Activated naive CD8-positive, alpha-beta T cell treated with anti-CD3 and anti-CD28 coated beads for 36 hours (primary cell): ENCODE results near the gene TCP10L. TPM values are rescaled to one million over a fixed set of nuclear protein-coding genes. Genes with fewer than 3 reads are reported as not detected.
"Not testable (repeated sequence)": the region's sequence is repeated elsewhere in the genome, so short reads cannot be mapped to it uniquely, and the experiment has no call there.

Source experiments
- DNase-seq: peaks from one replicate; pipeline ENCODE4 v3.0.0; 2021
- H3K27ac Mint-ChIP-seq: one replicate; pipeline ENCODE4 v1.8.0; 2022; ENCODE audit warnings: mild to moderate bottlenecking, moderate library complexity, mixed read lengths
- H3K27me3 Mint-ChIP-seq: one replicate; pipeline ENCODE4 v1.8.0; 2022; ENCODE audit warnings: mild to moderate bottlenecking, mixed read lengths
- H3K36me3 Mint-ChIP-seq: one replicate; pipeline ENCODE4 v1.8.0; 2021; ENCODE audit warnings: mild to moderate bottlenecking, mixed read lengths
- H3K4me1 Mint-ChIP-seq: one replicate; pipeline ENCODE4 v1.8.0; 2021; ENCODE audit warnings: mixed read lengths
- H3K4me3 Mint-ChIP-seq: one replicate; pipeline ENCODE4 v1.8.0; 2022; ENCODE audit warnings: mild to moderate bottlenecking, moderate library complexity, mixed read lengths
- H3K9me3 Mint-ChIP-seq: one replicate; pipeline ENCODE4 v1.8.0; 2022; ENCODE audit warnings: mixed read lengths
- total RNA-seq, 2 experiments: library from RNA; stranded (reverse); gene quantifications; one replicate each; pipeline ENCODE4 v1.2.3, GENCODE V29; 2021

Gene TCP10L
- total RNA-seq, 2 experiments from 2014 or later, result 0.48 to 0.52 TPM

DNA sequence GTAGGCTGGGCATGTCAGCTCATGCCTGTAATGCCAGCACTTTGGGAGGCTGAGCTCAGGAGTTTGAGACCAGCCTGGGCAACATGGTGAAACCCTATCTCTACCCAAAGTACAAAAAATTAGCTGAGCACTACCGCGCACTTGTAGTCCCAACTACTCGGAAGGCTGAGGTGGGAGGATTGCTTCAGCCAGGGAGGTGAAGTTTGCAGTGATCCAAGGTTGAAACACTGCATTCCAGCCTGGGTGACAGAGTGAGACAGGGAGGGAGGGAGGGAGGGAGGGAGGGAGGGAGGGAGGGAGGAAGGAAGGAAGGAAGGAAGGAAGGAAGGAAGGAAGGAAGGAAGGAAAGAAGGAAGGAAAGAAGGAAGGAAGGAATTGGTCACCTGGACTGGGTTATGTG lies 53.8 kb downstream of the TCP10L start:
- not testable (repeated sequence) for H3K9me3 Mint-ChIP-seq, DNase-seq, H3K27ac Mint-ChIP-seq, H3K4me3 Mint-ChIP-seq, H3K4me1 Mint-ChIP-seq, H3K36me3 Mint-ChIP-seq, H3K27me3 Mint-ChIP-seq

- not testable (repeated sequence) for H3K36me3 Mint-ChIP-seq, H3K4me3 Mint-ChIP-seq, DNase-seq, H3K9me3 Mint-ChIP-seq, H3K27me3 Mint-ChIP-seq, H3K4me1 Mint-ChIP-seq, H3K27ac Mint-ChIP-seq
Observed at GRCh38 chr21:32530809-32531208, 54.5 kb downstream of the TCP10L start.

GRCh38 chr21:32529679-32530078 lies 55.6 kb downstream of the TCP10L start:
- no peaks in the 10 kb centered on the region for H3K9me3 Mint-ChIP-seq
- no peaks in the 10 kb centered on the region for H3K27me3 Mint-ChIP-seq
- H3K4me3 Mint-ChIP-seq, result no peak overlapping the region
- no peak for DNase-seq
- no peaks in the 10 kb centered on the region for H3K36me3 Mint-ChIP-seq
- H3K27ac Mint-ChIP-seq, result no peak overlapping the region
- H3K4me1 Mint-ChIP-seq, result no peaks in the 10 kb centered on the region

DNA sequence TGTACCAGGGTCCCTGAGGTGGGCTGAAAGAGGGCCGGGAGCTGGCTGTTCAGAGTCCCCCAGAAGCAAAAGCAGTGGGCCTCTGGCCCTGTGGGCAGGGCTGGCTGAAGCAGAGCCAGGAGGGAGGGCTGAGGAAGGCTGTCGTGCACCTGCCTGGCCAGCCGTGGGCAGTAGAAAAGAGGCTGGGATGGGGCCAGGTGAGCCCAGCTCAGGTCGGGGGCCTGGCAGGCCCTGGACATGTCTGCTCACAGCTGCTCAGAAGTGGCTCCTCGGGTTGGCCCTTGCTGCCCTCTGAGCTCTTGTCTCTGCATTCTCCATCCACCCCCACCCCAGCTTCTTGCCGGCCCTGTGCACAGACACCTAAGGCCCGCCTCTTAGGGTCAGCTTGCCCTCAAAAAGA lies 60.0 kb downstream of the TCP10L start:
- H3K27me3 Mint-ChIP-seq, result no peaks in the 10 kb centered on the region
- no peaks in the 10 kb centered on the region for H3K36me3 Mint-ChIP-seq
- no peak for DNase-seq
- no peaks in the 10 kb centered on the region for H3K9me3 Mint-ChIP-seq
- no peak overlapping the region for H3K4me3 Mint-ChIP-seq
- no peaks in the 10 kb centered on the region for H3K4me1 Mint-ChIP-seq
- no peak overlapping the region for H3K27ac Mint-ChIP-seq

DNA sequence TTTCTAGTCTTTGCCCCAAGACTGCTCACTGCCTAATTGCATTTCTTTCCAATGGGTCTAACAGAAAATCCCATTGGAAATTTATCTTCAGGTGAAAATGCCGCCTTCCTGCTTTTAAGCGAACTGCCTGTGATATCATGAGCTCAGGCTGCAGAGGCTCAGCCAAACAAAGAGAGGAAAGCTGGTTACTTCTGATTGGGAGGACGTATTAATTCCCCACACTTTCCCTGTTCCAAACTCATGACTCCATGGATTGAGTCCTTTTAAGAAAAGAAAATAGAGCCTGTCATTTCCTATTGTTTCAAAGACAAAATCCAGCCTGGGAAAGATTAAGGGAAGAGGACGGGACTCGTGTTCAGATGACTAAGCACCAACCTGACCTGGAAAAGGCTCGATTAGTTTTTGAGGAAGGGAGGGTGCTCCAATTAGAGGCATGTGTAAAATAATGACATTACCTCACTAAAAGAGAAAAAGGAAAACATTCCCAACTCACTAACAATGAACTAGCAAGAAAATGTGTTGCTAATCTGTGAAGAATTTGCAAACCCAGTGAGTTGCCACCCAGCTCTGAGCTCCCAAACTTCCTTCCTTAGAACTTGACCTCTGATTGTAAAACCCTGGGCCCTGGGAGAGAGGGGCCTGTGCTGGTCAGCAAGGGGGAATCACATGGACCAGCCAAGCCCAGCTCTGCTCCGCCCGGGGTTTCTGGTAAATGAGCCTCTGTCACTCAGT lies 61.2 kb downstream of the TCP10L start:
- Mint-ChIP-seq H3K27ac (no peak overlapping the region), H3K36me3 (no peaks in the 10 kb centered on the region)

More for the DNA sequence above, 61.2 kb downstream of the TCP10L start:
- Mint-ChIP-seq H3K9me3 (peaks cover under 1% of the 10 kb centered on the region), H3K27me3 (no peaks in the 10 kb centered on the region), H3K4me3 (no peak overlapping the region), H3K4me1 (no peaks in the 10 kb centered on the region)
- no peak for DNase-seq

Other genes with a start within 250 kb of the TCP10L start
- gene URB1, start 192.5 kb downstream of the TCP10L start, total RNA-seq, result 10 to 100 TPM; 35.6 to 38.4 TPM
- 10 to 100 TPM; 10.9 to 12.5 TPM for gene EVA1C, start 172.8 kb downstream of the TCP10L start, total RNA-seq
- gene CFAP298, start 26.9 kb upstream of the TCP10L start, total RNA-seq, result 10 to 100 TPM; 47.2 to 48.5 TPM
- 1 to 10 TPM; 6.3 to 6.6 TPM for gene SYNJ1, start 142.5 kb upstream of the TCP10L start, total RNA-seq
- 10 to 100 TPM; 42.1 to 44.8 TPM for gene PAXBP1, start 186.2 kb upstream of the TCP10L start, total RNA-seq